Measurements from ENCODE around the gene MILR1.

Gene MILR1

GRCh38 chr17:64403881-64404460 lies 44.9 kb upstream of the MILR1 start:
- H3K27ac ChIP-seq, result no peak overlapping the region
- TF ChIP-seq, protein P1, sequence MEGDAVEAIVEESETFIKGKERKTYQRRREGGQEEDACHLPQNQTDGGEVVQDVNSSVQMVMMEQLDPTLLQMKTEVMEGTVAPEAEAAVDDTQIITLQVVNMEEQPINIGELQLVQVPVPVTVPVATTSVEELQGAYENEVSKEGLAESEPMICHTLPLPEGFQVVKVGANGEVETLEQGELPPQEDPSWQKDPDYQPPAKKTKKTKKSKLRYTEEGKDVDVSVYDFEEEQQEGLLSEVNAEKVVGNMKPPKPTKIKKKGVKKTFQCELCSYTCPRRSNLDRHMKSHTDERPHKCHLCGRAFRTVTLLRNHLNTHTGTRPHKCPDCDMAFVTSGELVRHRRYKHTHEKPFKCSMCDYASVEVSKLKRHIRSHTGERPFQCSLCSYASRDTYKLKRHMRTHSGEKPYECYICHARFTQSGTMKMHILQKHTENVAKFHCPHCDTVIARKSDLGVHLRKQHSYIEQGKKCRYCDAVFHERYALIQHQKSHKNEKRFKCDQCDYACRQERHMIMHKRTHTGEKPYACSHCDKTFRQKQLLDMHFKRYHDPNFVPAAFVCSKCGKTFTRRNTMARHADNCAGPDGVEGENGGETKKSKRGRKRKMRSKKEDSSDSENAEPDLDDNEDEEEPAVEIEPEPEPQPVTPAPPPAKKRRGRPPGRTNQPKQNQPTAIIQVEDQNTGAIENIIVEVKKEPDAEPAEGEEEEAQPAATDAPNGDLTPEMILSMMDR (IDR thresholded peaks at IDR 0.05), result no peak
- no peak for TF ChIP-seq ZFX (IDR thresholded peaks at IDR 0.05; ENCODE audit: borderline replicate concordance)

DNA sequence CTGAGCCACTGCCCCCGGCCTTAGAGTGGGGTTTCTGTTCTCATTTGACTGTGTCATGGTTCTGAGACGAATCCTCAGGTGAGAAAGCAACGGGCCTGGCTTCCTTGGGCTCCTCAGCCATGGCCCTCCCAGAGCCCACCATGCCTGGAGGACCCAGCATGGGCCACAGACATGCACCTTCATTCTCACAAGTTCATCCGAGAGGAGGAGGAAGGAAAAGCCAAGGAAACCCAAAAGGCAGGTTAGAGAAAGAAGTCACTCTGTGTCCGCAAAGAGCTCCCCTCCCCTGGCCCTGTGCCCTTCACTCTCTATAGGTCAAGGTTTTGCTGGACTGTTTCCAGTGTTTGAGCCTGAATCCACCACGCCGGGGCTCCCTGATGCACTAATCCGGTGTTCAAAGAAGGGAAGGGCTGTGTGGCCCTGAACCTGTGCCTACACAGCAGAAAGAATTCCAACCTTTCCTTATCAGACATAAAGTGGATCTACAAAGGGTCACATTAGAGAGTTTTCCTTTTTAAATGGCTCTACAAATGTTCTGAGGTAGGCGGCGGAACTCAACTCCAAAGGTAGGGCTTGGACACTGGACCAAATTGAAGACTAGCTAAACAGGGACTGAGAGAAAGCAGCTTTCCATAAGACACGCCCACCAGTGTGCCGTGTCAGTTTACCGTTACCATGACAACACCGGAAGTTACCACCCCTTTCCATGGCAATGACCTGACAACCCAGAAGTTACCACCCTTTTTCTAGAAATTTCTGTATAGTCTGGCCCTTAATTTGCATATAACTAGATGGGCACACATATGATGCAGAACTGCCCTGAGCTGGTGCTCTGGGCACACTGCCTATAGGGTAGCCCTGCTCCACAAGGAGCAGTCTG lies 42.4 kb upstream of the MILR1 start:
- no peak overlapping the region for H3K27ac ChIP-seq
- TF ChIP-seq, protein P1 (IDR thresholded peaks at IDR 0.05), result no peak
- TF ChIP-seq ZFX (IDR thresholded peaks at IDR 0.05; ENCODE audit: borderline replicate concordance), result no peak

- TF ChIP-seq ZFX (IDR thresholded peaks at IDR 0.05; ENCODE audit: borderline replicate concordance), result no peak
- TF ChIP-seq, protein P1 (IDR thresholded peaks at IDR 0.05), result no peak
- no peak overlapping the region for H3K27ac ChIP-seq
Observed at GRCh38 chr17:64410750-64411490, 38.0 kb upstream of the MILR1 start.

DNA sequence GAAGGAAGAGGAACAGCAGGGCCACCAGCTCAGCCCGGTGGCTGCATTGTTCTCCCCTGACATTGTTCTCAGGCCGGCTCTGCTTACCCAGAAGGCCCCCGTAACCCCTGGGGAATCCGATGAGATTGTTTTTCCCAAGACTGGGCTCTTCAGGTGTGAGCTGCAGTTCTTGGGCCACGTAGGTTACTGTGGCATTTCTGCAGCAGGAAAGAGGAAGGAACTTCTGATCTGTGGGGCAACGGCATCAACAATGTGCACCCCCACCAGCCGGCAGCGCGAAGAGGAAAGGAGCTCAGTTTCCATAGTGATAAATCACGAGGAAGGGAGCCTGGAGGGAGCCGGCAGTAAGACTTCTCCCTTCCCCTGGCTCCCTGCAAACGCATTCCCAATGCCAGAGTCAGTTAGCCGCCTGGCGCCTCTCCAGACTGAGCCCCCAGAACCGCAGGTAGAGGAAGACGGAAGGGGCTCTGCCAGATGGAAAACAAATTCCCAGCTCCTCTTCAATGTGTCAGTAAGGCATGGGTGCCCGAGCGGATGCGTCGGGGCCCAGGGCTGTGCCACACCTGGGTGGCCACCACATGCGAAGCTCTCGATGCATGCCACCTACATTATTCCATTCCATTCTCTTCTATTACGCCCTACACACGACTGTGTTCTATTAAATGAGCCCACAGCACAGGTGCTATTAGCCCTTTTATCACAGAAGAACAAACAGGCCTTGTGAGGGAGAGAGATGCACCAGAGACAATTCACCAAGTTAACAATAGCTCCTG lies 36.7 kb upstream of the MILR1 start:
- TF ChIP-seq, protein P1 (IDR thresholded peaks at IDR 0.05), result no peak
- TF ChIP-seq ZFX (IDR thresholded peaks at IDR 0.05; ENCODE audit: borderline replicate concordance), result no peak
- H3K27ac ChIP-seq, result no peak overlapping the region

DNA sequence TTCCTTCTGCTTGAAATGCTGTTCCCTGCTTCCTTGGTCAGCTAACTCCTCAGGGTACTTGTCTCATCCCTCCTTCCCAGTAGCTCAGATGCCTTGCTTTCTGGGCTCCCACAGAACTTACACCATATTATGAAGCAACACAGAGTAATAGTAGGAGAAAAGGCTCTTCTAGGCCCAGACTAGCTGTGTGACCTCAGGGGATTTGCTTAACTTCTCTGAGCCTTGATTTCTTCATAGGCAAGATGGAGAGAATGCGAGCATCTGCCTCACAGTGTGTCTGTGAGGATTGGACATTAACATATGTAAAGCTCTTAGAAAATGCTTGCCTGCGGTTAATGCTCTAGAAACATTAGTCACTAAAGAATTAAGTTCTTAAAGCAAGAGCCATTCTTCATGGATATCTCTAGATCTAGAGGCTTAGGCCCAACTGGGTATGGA lies 36.0 kb upstream of the MILR1 start:
- H3K27ac ChIP-seq, result no peak overlapping the region
- no peak for TF ChIP-seq ZFX (IDR thresholded peaks at IDR 0.05; ENCODE audit: borderline replicate concordance)
- TF ChIP-seq, protein P1 (IDR thresholded peaks at IDR 0.05), result no peak

DNA sequence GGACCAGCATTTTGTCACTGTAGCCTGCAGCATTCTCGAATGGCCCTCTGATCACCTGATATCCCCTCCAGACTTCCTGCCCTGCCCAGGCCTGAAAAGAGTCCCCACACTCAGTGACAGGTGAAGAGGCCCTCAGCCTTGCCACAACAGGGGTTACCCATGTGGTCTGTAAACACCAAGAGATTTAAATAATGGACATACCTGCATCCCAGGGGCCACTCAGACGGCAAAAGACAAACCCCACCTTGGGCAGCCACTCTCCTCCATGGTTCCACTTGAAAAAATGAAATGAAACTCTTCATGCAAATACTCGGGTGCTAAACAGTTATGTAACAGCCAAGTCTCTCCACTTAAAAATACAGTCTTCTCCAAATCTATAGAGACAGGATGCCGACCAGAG lies 35.4 kb upstream of the MILR1 start:
- TF ChIP-seq, protein P1 (IDR thresholded peaks at IDR 0.05), result no peak
- TF ChIP-seq ZFX (IDR thresholded peaks at IDR 0.05; ENCODE audit: borderline replicate concordance), result no peak
- no peak overlapping the region for H3K27ac ChIP-seq
